ENCODE measurements around the gene FCAR. TPM values are rescaled to one million over a fixed set of nuclear protein-coding genes. Genes with fewer than 3 reads are reported as not detected.

The FCAR gene
- polyA plus RNA-seq, 1 of the 3 experiments (the other 2 are of a cell fraction) = not detected

GRCh38 chr19:54888239-54888638 lies 14.2 kb downstream of the FCAR start:
- TF ChIP-seq TCF12 (IDR thresholded peaks at IDR 0.05) = no peak
- no peak for TF ChIP-seq PBX3 (IDR thresholded peaks at IDR 0.05)
- TF ChIP-seq GABPA (IDR thresholded peaks at IDR 0.05; ENCODE audit: low read depth) = no peak
- no peak for TF ChIP-seq ZBTB33 (IDR thresholded peaks at IDR 0.05; ENCODE audit: borderline replicate concordance, low read depth)
- TF ChIP-seq FOSL2 (IDR thresholded peaks at IDR 0.05; ENCODE audit: borderline replicate concordance, low read depth) = no peak
- TF ChIP-seq EZH2phosphoT487 (IDR thresholded peaks at IDR 0.05; ENCODE audit: borderline replicate concordance, low read depth) = no peak
- no peak for TF ChIP-seq POLR2AphosphoS5 (IDR thresholded peaks at IDR 0.05; ENCODE audit: low read depth, low read length)
- no peak for TF ChIP-seq NRF1 (IDR thresholded peaks at IDR 0.05; ENCODE audit: low read depth, low read length)
- no peak for TF ChIP-seq USF2 (IDR thresholded peaks at IDR 0.05; ENCODE audit: borderline replicate concordance, low read depth, low read length)
- no peak for TF ChIP-seq REST (IDR thresholded peaks at IDR 0.05; ENCODE audit: low read depth, low read length)
- no peak for TF ChIP-seq RXRA (IDR thresholded peaks at IDR 0.05; ENCODE audit: borderline replicate concordance, low read depth)
- TF ChIP-seq GATA2 (CRISPR knock-in tag; IDR thresholded peaks at IDR 0.05) = no peak
- no peak for TF ChIP-seq JUND (IDR thresholded peaks at IDR 0.05)
- POLR2A ChIA-PET = no interaction called here
- Histone ChIP-seq H3K4me3 (ENCODE audit: low read depth in 2 of 2, low read length in 1 of 2) (no peak overlapping the region), H3K27ac (ENCODE audit: low read depth in 2 of 2, low read length in 1 of 2) (no peak overlapping the region), H3K4me2 (no peak overlapping the region), H3K9me2 (no peaks in the 10 kb centered on the region), H3K4me1 (ENCODE audit: control insufficient read depth in 1 of 2, insufficient read depth in 2 of 2, low read depth in 1 of 2, low read length in 1 of 2) (no peaks in the 10 kb centered on the region), H3F3A (replicated peaks; ENCODE audit: insufficient read depth) (no peaks in the 10 kb centered on the region), H3K9me3 (no peaks in the 10 kb centered on the region), H3K36me3 (replicated peaks in 1 of 2; ENCODE audit: control insufficient read depth in 1 of 2, insufficient read depth in 2 of 2, low read length in 1 of 2) (no peaks in the 10 kb centered on the region), H3K9ac (no peak overlapping the region), H4K20me1 (ENCODE audit: insufficient read depth) (no peaks in the 10 kb centered on the region), H3K27me3 (ENCODE audit: insufficient read depth) (peaks cover 53% of the 10 kb centered on the region), H3K79me2 (ENCODE audit: insufficient read depth) (no peaks in the 10 kb centered on the region), H2AFZ (ENCODE audit: low read depth) (no peak overlapping the region)
- DNase-seq = no peak
- WGBS (ENCODE audit: low lambda C conversion rate) = 9% methylated on average over 10 of the region's 10 CpGs
- CTCF ChIA-PET = interaction anchor here (1.3 kb wide), 1 partner anchor 214 kb away, joined by 3 read pairs; no protein-coding TSS in a partner anchor
